ENCODE data around the gene SIGLEC11. TPM values are rescaled to one million over a fixed set of nuclear protein-coding genes. Genes with fewer than 3 reads are reported as not detected.
"Not testable (repeated sequence)": the region's sequence is repeated elsewhere in the genome, so short reads cannot be mapped to it uniquely, and the experiment has no call there.

Gene SIGLEC11
- polyA plus RNA-seq, 1 donor = 4.1 TPM

DNA sequence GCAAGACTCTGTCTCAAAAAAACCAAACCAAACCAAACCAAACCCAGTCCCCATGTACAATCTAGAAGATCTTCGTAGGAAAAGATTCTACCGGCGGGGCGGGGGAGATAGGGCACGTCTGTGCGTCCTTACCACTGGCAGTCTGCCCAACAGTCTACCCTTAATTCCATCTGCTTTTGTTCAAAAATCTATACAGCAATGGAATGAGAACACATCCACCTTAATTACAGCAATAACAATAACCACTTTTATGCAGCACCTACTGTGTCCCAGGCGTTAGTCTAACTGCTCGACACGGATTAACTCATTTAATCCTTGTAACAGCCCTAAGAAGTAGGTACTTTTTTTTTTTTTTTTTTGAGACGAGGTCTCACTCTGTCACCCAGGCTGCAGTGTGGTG lies 34.5 kb downstream of the SIGLEC11 start:
- no peak for DNase-seq

DNA sequence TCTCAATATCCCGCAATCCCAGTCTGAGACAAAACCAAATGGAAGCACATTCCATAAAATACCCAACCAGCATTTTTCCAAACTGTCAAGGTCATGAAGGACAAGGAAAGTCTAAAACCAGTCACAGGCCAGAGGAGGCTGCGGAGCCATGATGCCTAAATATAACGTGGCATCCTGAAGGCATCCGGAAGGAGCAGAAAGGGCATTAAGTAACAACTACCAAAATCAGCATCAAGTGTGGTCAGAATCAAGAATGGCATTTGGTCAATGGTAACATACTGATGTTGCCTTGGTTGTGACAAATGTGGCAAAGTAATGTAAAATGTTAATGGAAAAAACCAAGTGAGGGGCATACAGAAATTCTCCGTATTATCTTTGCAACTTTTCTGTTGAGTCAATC lies 35.5 kb downstream of the SIGLEC11 start:
- DNase-seq = no peak

DNA sequence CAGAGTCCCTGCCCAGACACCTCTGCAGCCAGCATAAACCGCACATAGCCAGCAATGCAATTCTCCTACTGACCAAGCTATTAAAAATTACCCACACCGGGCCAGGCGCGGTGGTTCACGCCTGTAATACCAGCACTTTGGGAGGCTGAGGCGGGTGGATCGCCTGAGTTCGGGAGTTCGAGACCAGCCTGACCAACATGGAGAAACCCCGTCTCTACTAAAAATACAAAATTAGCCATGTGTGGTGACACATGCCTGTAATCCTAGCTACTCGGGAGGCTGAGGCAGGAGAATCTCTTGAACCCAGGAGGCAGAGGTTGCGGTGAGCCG lies 36.1 kb downstream of the SIGLEC11 start:
- not testable (repeated sequence) for DNase-seq

DNA sequence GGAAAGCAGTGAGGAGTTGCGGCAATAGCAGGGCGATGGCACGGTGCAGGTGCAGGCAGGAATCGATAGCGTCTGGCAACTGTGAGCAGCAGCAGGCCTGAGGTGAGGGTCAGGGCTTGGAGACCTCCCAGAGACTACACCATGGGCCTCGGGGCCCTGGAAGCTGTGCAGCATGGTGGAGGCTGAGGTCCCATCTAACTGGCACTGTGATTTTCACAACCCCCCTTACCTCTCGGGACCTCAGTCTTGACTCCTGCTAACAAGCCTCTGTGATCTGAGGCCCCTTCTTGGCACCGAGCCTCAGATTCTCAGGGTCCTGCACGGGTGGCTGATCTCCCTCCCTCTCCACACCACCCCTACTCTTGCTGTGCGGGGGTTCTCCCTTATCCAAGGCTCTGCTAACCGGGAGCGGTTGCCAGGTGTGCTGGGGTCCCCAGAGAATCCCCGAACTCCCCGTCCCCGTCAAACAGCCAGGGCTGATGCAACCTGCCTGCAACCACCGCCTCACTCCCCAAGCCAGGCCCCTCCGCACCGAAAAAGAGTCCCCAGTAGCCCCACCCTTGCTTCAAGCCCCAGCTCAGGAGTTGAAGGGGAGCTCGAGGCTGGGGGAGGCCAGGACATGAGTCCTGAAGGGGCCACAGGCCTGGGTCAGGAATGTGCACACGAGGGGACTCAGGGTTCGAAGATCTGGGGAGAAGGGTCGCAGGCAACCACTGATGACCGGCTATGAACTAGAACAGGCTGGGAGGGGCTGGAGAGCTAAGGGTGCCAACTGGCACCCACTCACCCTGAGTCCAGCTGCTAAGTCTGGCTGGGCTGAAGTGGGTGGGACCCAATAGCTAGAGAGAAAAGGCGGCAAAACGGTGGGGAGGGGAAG lies 36.7 kb downstream of the SIGLEC11 start:
- DNase-seq = no peak

DNA sequence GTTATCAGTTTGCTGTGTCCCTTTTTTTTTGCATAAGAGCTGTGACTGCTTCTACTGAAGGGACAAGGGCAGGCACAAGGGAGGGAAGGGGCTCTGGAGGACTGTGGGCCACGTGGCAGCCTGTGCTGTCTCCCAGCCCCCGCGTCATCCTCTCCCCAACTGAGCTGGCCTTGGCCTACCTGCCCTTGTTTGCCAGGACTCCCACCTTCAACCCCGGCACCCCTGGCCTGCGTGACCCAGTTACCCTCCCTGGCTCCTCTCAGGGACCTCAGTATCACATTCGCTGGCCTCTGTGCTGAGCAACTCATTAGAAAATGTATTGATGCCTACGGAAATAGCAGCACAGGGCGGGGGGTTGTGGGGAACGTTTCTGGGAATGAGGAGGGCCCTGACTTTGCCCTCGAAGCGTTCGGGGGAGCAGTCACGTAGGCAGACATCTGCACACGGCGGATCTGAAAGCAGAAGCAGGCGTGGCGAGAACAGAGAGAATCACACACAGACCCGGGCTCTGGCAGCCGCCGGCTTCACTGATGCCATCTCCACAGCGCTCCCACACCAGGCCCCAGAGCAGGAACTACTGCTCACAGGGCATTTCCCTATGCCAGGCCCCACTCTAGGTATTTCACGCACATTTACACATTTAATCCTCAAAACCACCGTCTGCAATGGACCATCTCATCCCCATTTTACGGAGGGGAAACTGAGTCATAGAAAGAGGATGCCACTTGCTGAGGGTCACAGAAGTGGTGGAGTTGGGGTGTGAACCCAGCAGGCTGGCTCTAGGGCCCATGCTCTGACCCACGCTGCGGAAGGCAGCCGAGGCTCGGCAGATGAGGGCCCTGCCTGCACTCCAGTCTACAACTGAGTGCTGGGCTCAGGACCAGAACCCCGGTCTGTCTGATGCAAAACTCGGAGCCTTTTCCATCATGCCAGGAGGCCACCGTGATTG lies 37.6 kb downstream of the SIGLEC11 start:
- DNase-seq = no peak

DNA sequence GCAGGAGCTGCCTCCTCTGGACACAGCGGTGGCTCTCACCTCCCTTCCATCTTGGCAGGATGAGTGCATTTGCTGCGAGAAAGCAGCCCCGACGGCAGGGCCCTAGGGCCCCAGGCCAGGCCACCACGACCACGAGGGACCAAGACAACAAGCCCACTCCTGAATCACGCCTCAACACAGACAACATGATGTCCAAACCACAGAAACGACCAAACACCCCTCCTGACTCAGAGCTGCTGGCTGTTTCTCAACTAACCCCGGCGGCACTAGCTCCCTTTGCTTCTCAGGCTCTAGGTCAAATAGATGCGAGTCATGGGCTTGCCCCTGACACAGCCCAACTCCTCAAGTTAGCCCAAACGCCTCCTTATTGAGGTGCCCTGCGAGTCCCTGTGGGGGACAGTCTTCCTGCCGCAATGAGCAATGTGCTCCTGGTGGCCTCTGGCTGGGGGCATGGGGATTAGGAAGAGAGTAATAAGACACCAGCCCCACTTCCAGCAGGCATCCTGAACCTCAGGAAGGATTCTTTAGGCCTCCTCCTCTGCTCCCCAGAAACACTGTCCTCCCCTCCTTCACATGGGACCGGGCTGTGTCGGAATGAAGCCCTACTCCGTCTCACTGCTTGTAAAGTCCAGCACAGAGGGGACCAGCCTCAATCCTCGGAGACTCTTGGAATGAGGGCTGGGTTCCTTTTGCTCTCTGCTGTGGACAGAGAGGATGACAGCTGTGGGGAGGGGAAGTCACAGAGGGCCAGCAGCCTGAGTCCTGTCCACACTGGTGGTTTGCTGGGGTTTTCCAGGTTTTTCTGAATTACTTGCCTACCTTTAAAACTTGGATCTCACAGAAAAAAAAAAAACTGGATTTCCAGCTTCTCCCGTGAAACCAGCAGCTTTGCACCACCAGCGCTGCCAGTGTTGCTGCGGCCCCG lies 38.8 kb downstream of the SIGLEC11 start:
- DNase-seq = no peak

DNA sequence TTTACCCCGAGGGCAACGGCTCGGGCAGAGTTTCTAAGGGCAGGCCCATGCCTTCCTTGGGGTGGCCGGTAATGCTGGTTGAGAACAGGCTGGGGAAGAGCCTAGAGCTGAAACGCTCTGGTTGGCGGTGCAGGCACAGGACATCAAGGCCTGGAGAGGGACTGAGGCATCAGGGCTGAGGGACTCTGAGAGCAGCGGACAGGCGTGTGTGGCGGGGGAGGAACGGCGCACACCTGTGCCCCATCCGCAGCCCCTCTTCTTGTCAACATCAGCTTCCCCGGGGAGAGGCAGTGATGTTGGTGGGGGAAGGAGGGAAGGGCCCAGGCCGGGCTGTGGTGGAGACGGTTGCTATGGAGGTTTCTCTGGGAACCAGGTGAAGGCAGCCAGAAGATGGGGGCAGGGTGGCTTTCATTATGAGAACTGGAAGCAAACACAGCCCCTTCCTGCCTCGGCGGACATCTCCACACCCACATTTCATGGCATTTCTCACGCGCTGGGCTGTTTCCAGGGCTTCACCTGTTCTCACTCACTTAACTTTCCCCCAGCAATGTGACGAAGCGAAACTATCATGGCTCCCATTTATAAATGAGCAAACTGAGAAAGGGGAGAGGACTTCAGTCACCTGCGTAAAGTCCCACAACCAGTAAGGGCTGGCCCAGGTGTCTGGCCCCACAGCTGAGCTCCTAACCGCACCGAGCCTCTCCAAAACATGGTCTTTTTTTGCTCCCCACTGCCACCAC lies 40.2 kb downstream of the SIGLEC11 start:
- DNase-seq = no peak

DNA sequence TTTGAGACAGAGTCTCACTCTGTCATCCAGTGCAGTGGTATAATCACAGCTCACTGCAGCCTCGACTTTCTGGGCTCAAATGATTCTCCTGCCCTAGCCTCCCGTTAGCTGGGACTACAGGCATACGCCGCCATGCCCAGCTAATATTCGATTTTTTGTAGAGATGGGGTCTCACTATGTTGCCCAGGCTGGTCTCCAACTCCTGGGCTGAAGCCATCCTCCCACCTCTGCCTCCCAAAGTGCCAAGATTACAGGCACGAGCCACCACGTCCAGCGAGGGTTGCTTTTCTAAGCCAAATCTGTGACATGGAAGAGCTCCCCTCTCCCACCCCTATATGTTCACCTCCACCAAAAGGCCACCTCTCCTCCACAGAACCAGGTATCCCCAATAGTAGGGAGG lies 42.9 kb downstream of the SIGLEC11 start:
- DNase-seq = no peak

DNA sequence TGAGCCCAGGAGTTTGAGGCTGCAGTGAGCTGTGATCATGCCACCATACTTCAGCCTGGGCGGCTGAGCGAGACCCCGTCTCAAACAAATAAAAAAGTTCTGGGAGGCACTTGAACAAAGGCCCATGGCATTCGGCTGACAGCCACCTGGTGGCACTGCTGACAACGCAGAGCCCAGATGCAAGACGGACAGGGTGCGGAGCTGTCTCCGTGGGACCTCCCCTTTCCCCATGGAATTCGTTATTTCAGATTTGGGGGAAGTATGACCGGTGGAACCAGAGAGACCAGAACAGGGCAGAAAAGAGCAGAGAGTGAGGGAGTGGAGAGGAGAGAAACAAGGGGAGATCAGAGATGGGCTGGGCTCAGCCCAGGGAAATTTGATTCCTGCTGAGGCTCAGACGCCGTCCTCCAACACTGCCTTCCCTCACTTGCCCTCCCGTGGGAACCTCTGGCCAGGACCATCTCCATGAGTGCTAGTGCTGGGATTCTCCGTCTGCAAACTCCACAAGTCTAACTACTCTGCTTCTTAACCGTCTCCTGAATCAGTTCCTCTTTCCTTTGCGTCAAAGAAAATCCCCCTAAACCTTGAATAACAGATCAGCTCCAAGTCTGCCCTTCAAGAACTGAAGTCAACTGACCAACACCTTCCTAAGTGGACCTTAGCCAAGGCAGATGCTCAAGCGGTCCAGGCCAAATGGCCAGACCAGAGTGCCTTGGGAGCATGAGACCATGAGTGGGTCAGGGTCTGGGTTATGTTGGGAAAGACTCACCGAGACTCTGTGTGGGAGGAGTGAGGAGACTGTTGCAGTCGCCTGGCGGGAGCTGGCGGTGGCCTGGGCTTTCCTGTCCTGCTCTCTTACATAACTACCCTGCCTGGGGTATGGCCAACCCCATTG lies 43.9 kb downstream of the SIGLEC11 start:
- no peak for DNase-seq

DNA sequence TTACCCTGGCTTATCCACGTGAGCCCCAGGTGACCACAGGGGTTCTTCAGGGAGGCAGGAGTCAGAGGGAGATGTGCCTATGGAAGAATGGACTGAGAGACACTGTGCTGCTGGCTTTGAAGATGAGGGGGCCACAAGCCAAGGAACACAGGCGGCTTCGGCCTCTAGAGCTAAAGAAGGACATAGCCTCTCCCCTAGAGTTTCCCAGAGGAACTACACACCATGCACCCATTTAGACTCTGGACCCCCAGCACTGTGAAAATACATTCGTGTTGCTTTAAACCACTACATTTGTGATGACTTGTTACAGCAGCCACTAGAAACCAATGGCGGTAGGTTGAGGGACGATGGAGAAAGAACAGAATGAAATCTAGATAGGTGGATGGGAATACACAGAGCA lies 45.7 kb downstream of the SIGLEC11 start:
- no peak for DNase-seq

DNA sequence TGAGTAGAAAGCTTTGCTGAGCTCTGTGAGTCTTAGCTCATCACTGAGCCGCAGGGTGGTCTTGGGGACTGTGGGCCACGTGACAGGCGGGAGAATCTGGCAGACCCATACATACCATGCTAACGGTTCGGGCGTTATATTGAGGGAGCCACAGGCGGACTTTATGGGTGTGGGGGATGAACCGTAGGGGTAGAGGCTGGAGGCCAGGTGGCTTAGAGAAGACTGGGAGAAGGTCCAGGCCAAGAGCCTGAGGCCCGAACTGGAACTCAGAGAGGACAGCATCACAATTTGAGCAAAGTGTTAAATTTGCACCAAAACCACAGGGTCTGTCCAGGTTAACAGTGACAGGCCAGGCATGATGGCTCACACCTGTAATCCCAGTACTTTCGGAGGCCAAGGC lies 47.3 kb downstream of the SIGLEC11 start:
- no peak for DNase-seq

DNA sequence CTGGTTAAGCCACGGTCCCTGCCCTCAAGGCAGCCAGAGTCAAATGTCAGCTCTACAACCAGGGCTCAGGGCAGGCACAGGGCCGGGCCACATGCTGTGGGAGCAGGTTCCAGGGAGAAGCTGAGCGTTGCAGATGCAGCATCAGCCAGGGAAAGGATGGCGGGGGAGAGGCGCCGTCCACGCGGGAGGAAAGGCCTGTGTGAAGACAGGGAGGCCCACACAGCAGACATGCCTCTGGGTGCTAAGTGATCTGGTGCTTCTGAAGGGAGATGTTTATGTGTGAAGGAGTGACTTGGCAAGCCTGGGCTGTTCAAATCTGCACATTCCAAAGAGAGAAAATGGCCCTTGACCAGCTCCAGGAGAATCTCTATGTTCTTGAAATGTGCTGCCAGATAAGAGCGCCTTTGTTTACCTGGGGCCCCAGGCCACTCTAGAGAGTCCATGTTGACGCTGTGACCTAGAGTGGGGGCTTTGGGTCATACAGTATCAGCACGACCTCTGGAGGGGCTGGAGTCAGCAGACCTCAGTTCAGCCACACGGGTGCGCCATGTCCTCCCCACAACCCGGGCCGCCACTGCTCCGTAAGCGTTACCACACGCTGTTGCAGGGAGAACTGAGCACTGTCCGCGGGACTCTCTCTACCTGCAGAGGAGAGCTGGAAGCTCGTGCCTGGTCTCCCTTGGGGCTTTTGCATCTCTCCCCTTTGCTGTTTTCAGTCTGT lies 47.8 kb downstream of the SIGLEC11 start:
- DNase-seq = no peak

DNA sequence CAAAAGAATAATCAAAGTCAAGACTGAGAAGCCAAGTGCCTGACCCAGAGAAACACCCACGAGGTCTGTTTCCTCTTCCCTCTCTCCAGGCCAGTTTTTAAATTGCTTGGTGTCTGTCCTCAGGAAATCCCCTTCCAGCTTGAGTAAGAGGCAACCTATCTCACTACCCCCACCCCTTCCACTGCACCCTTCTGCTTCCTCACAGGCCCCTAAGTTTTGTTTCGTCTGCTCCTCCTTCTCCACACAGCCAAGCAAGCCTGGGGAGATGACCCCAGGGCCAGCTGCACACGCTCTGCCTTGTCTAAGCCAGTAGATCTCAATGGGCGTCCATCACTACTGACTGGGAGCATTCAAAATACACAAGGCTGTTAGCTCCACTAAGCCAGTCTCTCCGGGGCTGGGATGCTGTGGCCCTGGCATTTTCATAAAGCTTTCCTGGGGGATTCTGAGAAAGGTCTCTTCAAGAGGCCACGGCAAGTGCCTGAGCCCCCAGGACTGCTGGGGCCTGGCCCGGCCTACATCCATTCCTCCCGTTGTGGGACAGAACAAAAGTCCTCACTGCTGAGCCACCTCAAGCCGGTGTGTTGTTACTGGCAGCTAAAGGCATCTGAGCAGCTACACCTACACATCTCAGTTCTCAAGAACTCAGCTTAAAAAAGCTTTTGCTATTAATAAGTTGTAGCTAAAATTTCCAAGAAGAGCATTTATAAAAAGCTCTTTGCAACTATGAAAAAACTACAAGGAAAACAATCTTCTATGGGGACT lies 49.4 kb downstream of the SIGLEC11 start:
- no peak for DNase-seq

DNA sequence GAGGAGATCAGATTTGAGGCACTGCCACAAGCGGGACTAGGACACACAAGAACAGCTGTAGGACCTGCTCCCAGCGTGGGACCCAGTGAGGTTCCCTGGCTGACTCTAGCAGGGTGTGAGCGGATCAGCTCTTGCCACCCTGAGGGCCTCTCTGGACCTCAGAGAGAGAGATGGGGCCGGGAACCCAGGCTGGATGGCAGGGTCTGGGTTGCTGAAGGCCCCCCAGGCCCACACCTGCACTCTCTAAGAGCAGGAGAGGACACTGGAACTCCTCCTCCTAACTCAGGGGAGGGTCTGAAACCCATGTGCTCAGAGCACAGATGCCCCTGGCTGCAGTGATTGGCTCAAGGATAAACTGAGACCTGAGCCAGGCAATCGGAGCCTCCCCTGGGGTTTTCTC lies 50.8 kb downstream of the SIGLEC11 start:
- no peak for DNase-seq

DNA sequence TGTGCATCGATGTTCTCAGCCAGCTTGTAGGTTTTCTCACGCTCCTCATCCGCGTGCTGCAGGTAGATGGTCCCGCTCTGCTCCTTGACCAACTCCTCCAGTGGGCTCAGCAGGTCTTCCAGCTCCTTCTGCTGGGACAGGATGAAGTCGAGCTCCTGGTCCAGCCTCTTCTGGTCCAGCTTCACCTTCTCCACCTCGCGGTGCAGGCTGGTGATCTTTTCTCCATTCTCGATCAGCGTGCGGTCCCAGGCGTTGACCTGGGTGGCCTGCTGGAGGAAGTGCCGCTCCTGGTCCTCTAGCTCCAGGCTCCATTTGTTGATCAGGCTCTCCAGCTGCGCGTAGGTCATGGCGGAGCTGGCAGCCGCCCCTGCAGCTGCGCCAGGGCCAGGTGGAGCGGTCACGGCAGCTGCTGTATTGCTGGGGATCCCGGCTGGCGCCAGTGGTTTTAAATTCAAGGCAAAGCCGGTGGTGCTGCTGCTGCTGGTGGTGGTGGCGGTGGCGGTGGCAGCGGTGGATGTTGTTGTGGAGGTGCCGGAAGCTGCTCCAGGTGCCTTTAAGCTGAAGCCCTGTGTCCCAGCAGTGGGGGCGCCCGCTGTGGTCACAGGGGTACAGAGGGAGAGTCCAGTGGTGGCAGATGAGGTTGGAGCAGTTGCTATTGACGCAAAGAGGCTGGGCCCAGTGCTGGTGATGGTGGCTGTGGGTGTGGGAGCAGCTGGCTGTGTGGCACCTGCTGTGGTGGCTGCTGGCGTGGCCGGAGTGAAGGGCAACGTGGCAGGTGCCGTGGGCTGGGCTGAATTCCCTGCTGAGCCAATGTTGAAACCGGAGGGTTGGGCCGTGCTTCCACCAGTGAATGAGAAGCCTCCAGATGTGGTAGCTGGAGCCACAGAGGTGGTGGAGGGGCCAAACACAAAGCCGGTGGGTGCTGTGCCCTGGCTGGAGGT lies 52.2 kb downstream of the SIGLEC11 start:
- no peak for DNase-seq

DNA sequence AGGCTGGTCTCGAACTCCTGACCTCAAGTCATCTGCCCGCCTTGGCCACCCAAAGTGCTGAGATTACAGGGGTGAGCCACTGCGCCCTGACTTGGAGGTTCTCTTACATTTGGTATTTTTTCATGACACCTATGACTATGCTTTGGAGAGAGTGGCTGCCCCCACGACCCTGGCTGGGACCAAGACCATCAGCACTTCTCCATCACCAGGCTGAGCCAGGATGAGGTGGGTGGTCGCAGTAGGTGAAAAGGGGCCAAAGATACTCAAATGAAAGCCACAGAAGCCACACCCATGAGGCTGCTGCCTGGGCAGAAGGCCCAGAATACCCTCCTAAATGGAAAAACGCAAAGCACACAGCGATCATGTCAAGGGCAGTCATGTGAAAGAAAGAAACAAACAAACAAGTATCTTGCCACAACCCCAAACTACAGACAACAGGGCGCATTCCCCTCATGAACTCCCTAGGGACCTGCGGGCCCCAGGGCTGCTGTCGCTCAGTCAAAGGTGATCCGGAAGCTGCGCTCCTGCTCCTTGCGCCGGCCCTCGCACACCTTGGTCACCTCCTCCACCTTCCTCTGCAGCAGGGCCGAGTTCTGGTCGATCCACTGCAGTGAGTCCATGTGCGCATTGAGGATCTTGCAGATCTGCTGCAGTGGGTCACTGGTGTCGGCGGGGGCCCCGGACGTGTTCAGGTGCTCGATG lies 53.1 kb downstream of the SIGLEC11 start:
- no peak for DNase-seq

Measured in left kidney (tissue), 2 donors.